HCT116 (cell line): ENCODE data around the gene MEIS1. TPM values are rescaled to one million over a fixed set of nuclear protein-coding genes. Genes with fewer than 3 reads are reported as not detected.

Experiments used
- ATAC-seq: fragments of 200-7000 bp; cut with Tn5 transposase; 2 replicates; pipeline ENCODE4 v1.9.1; 2020; ENCODE audit warnings: mild to moderate bottlenecking, moderate library complexity
- BruUV-seq: library from RNA; stranded (reverse); fragments of 400-500 nt; replicated peaks from 2 replicates; lab custom pipeline; 2021; lab: Mats Ljungman, UMichigan
- CTCF ChIA-PET: fragments of 300-600 bp; sonication (Branson Sonifier 250); formaldehyde crosslinking; loops from one replicate; lab custom pipeline; 2021; ENCODE audit warnings: antibody characterized with exemption; lab: Charles Lee
- POLR2A ChIA-PET: fragments of 300-600, 350-600 bp; sonication (Branson Sonifier 250); formaldehyde crosslinking; loops from one replicate; lab custom pipeline; 2021; ENCODE audit warnings: antibody characterized with exemption; lab: Charles Lee
- RAD21 ChIA-PET, 2 experiments: fragments of 300-600 bp; sonication (Branson Sonifier 250); formaldehyde crosslinking; loops; one replicate each; lab custom pipeline; 2023; ENCODE audit warnings: low total read pairs in 2 of 2; ENCODE audit not compliant: uncharacterized antibody in 2 of 2, unreplicated experiment in 2 of 2, low non-redundant PET in 1 of 2; lab: Charles Lee
- DNase-seq: peaks from one replicate; pipeline ENCODE4 v3.0.0-alpha.2; 2010; ENCODE audit warnings: low read depth, low spot score
- H2AFZ ChIP-seq: fragments of 200-600 bp; shearing (Covaris generic), sonication (generic); 2 replicates; pipeline ENCODE4 v1.6.1; 2017; ENCODE audit warnings: low read depth, mixed run types, mixed read lengths, antibody characterized with exemption, low read length; ENCODE audit not compliant: poor library complexity, severe bottlenecking
- H3K27ac ChIP-seq: 2 replicates; pipeline ENCODE4 v1.5.1; 2012; ENCODE audit warnings: low read depth, low read length
- H3K27me3 ChIP-seq: fragments of 200-600 bp; sonication (generic); 2 replicates; pipeline ENCODE4 v1.6.1; 2016; ENCODE audit warnings: mixed run types, low read length, mixed read lengths; ENCODE audit not compliant: insufficient read depth
- H3K36me3 ChIP-seq, 2 experiments: fragments of 200-500 bp in 1 of 2; fragments of 200-600 bp in 1 of 2; sonication (Bioruptor generic) in 1 of 2; sonication (generic) in 1 of 2; 2 replicates each; pipeline versions ENCODE4 v1.5.1 to v1.6.1; 2014 to 2016; ENCODE audit warnings: low read length in 2 of 2, inconsistent platforms in 1 of 2, mixed read lengths in 1 of 2, mixed run types in 1 of 2; ENCODE audit not compliant: insufficient read depth in 2 of 2, control insufficient read depth in 1 of 2
- H3K4me1 ChIP-seq, 2 experiments: fragments of 200-600 bp in 1 of 2; sonication (generic) in 1 of 2; 2 replicates each; pipeline versions ENCODE4 v1.5.1 to v1.6.1; 2012 to 2017; ENCODE audit warnings: low read length in 2 of 2, inconsistent platforms in 1 of 2, mild to moderate bottlenecking in 1 of 2, mixed read lengths in 1 of 2, mixed run types in 1 of 2, moderate library complexity in 1 of 2; ENCODE audit not compliant: insufficient read depth in 2 of 2, control insufficient read depth in 1 of 2
- H3K4me2 ChIP-seq: fragments of 200-600 bp; sonication (generic); 2 replicates; pipeline ENCODE4 v1.6.1; 2017; ENCODE audit warnings: mixed run types, low read length, mixed read lengths
- H3K4me3 ChIP-seq, 2 experiments: fragments of 200-600 bp in 1 of 2; sonication (generic) in 1 of 2; replicated peaks in 1 of 2; 2 replicates each; pipeline ENCODE4 v1.5.1; 2011 to 2016; ENCODE audit warnings: low read length in 2 of 2, control low read depth in 1 of 2, low read depth in 1 of 2, mild to moderate bottlenecking in 1 of 2, mixed read lengths in 1 of 2, mixed run types in 1 of 2
- H3K79me2 ChIP-seq: fragments of 200-600 bp; sonication (generic); 2 replicates; pipeline ENCODE4 v1.6.1; 2017; ENCODE audit warnings: mild to moderate bottlenecking, mixed run types, low read length, moderate library complexity, mixed read lengths; ENCODE audit not compliant: insufficient read depth
- H3K9ac ChIP-seq: fragments of 200-600 bp; sonication (generic); 2 replicates; pipeline ENCODE4 v1.6.1; 2016; ENCODE audit warnings: low read length, mixed read lengths
- H3K9me2 ChIP-seq: fragments of 200-600 bp; sonication (generic), shearing (Covaris generic); 2 replicates; pipeline ENCODE4 v1.6.1; 2017; ENCODE audit warnings: mixed run types, mild to moderate bottlenecking, moderate library complexity; ENCODE audit not compliant: insufficient read depth
- H3K9me3 ChIP-seq, 2 experiments: fragments of 200-500 bp in 1 of 2; fragments of 200-600 bp in 1 of 2; sonication (Bioruptor generic) in 1 of 2; sonication (generic) in 1 of 2; 2 replicates each; pipeline ENCODE4 v1.6.1; 2014 to 2017; ENCODE audit warnings: low read length in 2 of 2, mixed read lengths in 2 of 2, inconsistent platforms in 1 of 2, low read depth in 1 of 2, mild to moderate bottlenecking in 1 of 2, mixed run types in 1 of 2, moderate library complexity in 1 of 2; ENCODE audit not compliant: control insufficient read depth in 1 of 2, insufficient read depth in 1 of 2
- H4K20me1 ChIP-seq: fragments of 200-600 bp; sonication (generic), shearing (Covaris generic); 2 replicates; pipeline ENCODE4 v1.6.1; 2017; ENCODE audit warnings: mixed run types, mild to moderate bottlenecking, moderate library complexity; ENCODE audit not compliant: insufficient read depth
- CBX3 ChIP-seq: IDR thresholded peaks from 2 replicates; pipeline ENCODE4 v1.6.1; 2012; ENCODE audit warnings: low read depth
- ELF1 ChIP-seq: IDR thresholded peaks from 2 replicates; pipeline ENCODE4 v1.6.1; 2012; ENCODE audit warnings: low read depth, borderline replicate concordance
- EZH2 ChIP-seq: fragments of 200-600 bp; sonication (generic); IDR thresholded peaks from 2 replicates; pipeline ENCODE4 v1.6.1; 2017; ENCODE audit warnings: antibody characterized with exemption, mixed run types
- POLR2A ChIP-seq: IDR thresholded peaks from 2 replicates; pipeline ENCODE4 v1.7.0; 2011; ENCODE audit warnings: borderline replicate concordance; ENCODE audit not compliant: insufficient read depth, insufficient read length; ENCODE audit errors: extremely low read depth
- POLR2AphosphoS5 ChIP-seq: IDR thresholded peaks from 2 replicates; pipeline ENCODE4 v1.6.1; 2011; ENCODE audit warnings: mild to moderate bottlenecking, low read depth, low read length, moderate library complexity
- SP1 ChIP-seq: IDR thresholded peaks from 2 replicates; pipeline ENCODE4 v1.6.1; 2012; ENCODE audit warnings: low read depth
- SRF ChIP-seq: IDR thresholded peaks from 2 replicates; pipeline ENCODE4 v1.6.1; 2012; ENCODE audit warnings: low read depth
- ZBTB33 ChIP-seq: IDR thresholded peaks from 2 replicates; pipeline ENCODE4 v1.6.1; 2011; ENCODE audit warnings: mild to moderate bottlenecking, low read length, moderate library complexity; ENCODE audit not compliant: insufficient replicate concordance; ENCODE audit errors: extremely low read depth
- intact Hi-C: fragments of 100-400 bp; cut with micrococcal nuclease; formaldehyde crosslinking; loops from 2 replicates; pipeline ENCODE4 v1.10.0; 2022
- total RNA-seq: library from RNA; stranded (reverse); gene quantifications from one replicate; pipeline ENCODE4 v1.2.1, GENCODE V29; 2021; ENCODE audit not compliant: unreplicated experiment
- TF ChIP-seq, protein P1 (sequence below): IDR thresholded peaks from 2 replicates; pipeline ENCODE4 v1.6.1; 2012
- TF ChIP-seq, protein P2 (sequence below): IDR thresholded peaks from 2 replicates; pipeline ENCODE4 v1.6.1; 2012

The MEIS1 gene
- total RNA-seq, 1 experiment from 2014 or later = 0.32 TPM

GRCh38 chr2:66536997-66537396 is 102.1 kb downstream of the MEIS1 start (continued):
- no peak for TF ChIP-seq ZBTB33
- TF ChIP-seq, protein P1, sequence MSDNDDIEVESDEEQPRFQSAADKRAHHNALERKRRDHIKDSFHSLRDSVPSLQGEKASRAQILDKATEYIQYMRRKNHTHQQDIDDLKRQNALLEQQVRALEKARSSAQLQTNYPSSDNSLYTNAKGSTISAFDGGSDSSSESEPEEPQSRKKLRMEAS = no peak

GRCh38 chr2:66538291-66538690 is 103.4 kb downstream of the MEIS1 start:
- POLR2A ChIA-PET = no interaction called here
- CTCF ChIA-PET = no interaction called here

DNA sequence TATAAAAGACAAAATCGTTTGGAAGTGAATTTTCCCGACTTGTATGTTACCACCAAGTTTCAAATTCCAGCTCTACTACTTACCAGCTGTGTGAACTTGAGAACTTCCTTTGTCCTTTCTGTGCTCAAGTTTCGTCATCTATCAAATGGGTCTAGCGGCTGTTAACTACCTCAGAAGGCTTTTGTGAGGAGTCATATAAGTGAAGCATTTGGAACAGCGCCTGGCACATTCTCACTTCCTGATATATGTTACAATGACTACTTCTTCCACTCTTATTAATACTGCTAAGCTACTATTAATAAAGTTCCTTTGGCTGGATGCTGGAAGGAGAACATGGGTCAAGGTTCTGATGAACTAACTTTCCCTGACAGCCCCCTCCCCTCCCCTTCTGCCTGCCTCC is 104.5 kb downstream of the MEIS1 start:
- DNase-seq (no peak), ATAC-seq (no peak)
- Histone ChIP-seq H3K79me2 (no peaks in the 10 kb centered on the region), H4K20me1 (no peaks in the 10 kb centered on the region), H3K4me1 (no peaks in the 10 kb centered on the region), H3K27ac (no peak overlapping the region), H3K9ac (no peak overlapping the region), H3K4me2 (no peak overlapping the region), H3K9me3 (no peaks in the 10 kb centered on the region), H3K4me3 (no peak overlapping the region), H3K9me2 (no peaks in the 10 kb centered on the region), H2AFZ (no peak overlapping the region), H3K27me3 (peaks cover 20% of the 10 kb centered on the region), H3K36me3 (no peaks in the 10 kb centered on the region)
- intact Hi-C loops = no loop called here
- TF ChIP-seq ELF1 = no peak
- TF ChIP-seq EZH2 = no peak
- no peak for TF ChIP-seq CBX3
- TF ChIP-seq, protein P2, sequence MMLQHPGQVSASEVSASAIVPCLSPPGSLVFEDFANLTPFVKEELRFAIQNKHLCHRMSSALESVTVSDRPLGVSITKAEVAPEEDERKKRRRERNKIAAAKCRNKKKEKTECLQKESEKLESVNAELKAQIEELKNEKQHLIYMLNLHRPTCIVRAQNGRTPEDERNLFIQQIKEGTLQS = no peak
- TF ChIP-seq POLR2A = no peak
- RAD21 ChIA-PET = no interaction called here
- no TSS peak for BruUV-seq
- CTCF ChIA-PET = no interaction called here
- POLR2A ChIA-PET = no interaction called here

More at GRCh38 chr2:66538291-66538690, 103.4 kb downstream of the MEIS1 start:
- RAD21 ChIA-PET = no interaction called here
- intact Hi-C loops = no loop called here
- Histone ChIP-seq H3K79me2 (no peaks in the 10 kb centered on the region), H3K9ac (no peak overlapping the region), H3K4me3 (no peak overlapping the region), H3K9me3 (no peaks in the 10 kb centered on the region), H4K20me1 (no peaks in the 10 kb centered on the region), H3K36me3 (no peaks in the 10 kb centered on the region), H3K4me1 (no peaks in the 10 kb centered on the region), H3K27me3 (peaks cover 13% of the 10 kb centered on the region), H3K4me2 (no peak overlapping the region), H2AFZ (no peak overlapping the region), H3K27ac (no peak overlapping the region), H3K9me2 (no peaks in the 10 kb centered on the region)
- DNase-seq (no peak), ATAC-seq (no peak)
- no TSS peak for BruUV-seq
- TF ChIP-seq POLR2AphosphoS5 = no peak
- no peak for TF ChIP-seq SP1
- no peak for TF ChIP-seq SRF
